Activated T-helper 2 cell treated with anti-CD3 and anti-CD28 coated beads, Interferon-gamma antibody, Interleukin-2, Interleukin-4, amounts not matched to agents 10 μg/mL and 5 μg/mL and 100 μg/mL, durations not matched to agents 14 hours and 24 hours and 36 hours (primary cell): ENCODE data around the gene SLC38A8. TPM values are rescaled to one million over a fixed set of nuclear protein-coding genes. Genes with fewer than 3 reads are reported as not detected.

ENCODE experiments used
- DNase-seq: peaks from one replicate; pipeline ENCODE4 v3.0.0; 2021; ENCODE audit warnings: low spot score
- H3K27ac Mint-ChIP-seq: one replicate; pipeline ENCODE4 v1.8.0; 2021; ENCODE audit warnings: mixed read lengths
- H3K27me3 Mint-ChIP-seq: one replicate; pipeline ENCODE4 v1.8.0; 2021; ENCODE audit warnings: low read depth, mixed read lengths
- H3K36me3 Mint-ChIP-seq: one replicate; pipeline ENCODE4 v1.8.0; 2021; ENCODE audit warnings: low read depth, mixed read lengths
- H3K4me1 Mint-ChIP-seq: one replicate; pipeline ENCODE4 v1.8.0; 2021; ENCODE audit warnings: low read depth, mixed read lengths
- H3K4me3 Mint-ChIP-seq: one replicate; pipeline ENCODE4 v1.8.0; 2021; ENCODE audit warnings: low read depth, mild to moderate bottlenecking, moderate library complexity, mixed read lengths
- H3K9me3 Mint-ChIP-seq: one replicate; pipeline ENCODE4 v1.8.0; 2021; ENCODE audit warnings: mixed read lengths
- intact Hi-C: fragments of 100-400 bp; cut with micrococcal nuclease; formaldehyde crosslinking; loops from one replicate; pipeline ENCODE4 v1.15.1; 2023
- total RNA-seq: library from RNA; stranded (reverse); gene quantifications from 2 replicates; pipeline ENCODE4 v1.2.3, GENCODE V29; 2022

The SLC38A8 gene
- 0.28 TPM in 1 of 2 replicates, not detected in the other for total RNA-seq

GRCh38 chr16:84042308-84042878 lies at the start of gene SLC38A8:
Gene SLC38A8 (minus strand): TSS chr16:84042795. CDS start chr16:84042157, 638 bp downstream.
- Mint-ChIP-seq H3K27me3 (peaks cover 21% of the 10 kb centered on the region), H3K4me3 (no peak within 1 kb of the TSS), H3K4me1 (no peaks in the 10 kb centered on the region), H3K9me3 (no peaks in the 10 kb centered on the region), H3K27ac (no peak within 1 kb of the TSS), H3K36me3 (no peaks in the 10 kb centered on the region)
- intact Hi-C loops = no loop called here
- no peak for DNase-seq

GRCh38 chr16:84091460-84091859 lies 48.9 kb upstream of the SLC38A8 start:
- H3K9me3 Mint-ChIP-seq = no peaks in the 10 kb centered on the region
- no peak overlapping the region for H3K4me3 Mint-ChIP-seq
- no peaks in the 10 kb centered on the region for H3K27me3 Mint-ChIP-seq
- no peak overlapping the region for H3K27ac Mint-ChIP-seq
- peaks cover 28% of the 10 kb centered on the region for H3K4me1 Mint-ChIP-seq
- H3K36me3 Mint-ChIP-seq = peaks cover 88% of the 10 kb centered on the region
- DNase-seq = no peak
- intact Hi-C loops = no loop called here

GRCh38 chr16:84090211-84090610 lies 47.6 kb upstream of the SLC38A8 start:
- H3K4me3 Mint-ChIP-seq = no peak overlapping the region
- no peak for DNase-seq
- H3K4me1 Mint-ChIP-seq = peaks cover 35% of the 10 kb centered on the region
- H3K27me3 Mint-ChIP-seq = no peaks in the 10 kb centered on the region
- no peak overlapping the region for H3K27ac Mint-ChIP-seq
- no peaks in the 10 kb centered on the region for H3K9me3 Mint-ChIP-seq
- H3K36me3 Mint-ChIP-seq = peaks cover 84% of the 10 kb centered on the region
- intact Hi-C loops = no loop called here

- peaks cover 42% of the 10 kb centered on the region for H3K4me1 Mint-ChIP-seq
- DNase-seq = peak; percentile 60
- intact Hi-C loops = loop anchor here (1.0 to 10.0 kb wide), 3 partner anchors 28 to 416 kb away; partner anchors contain the start of genes MBTPS1, MEAK7 and TAF1C
- no peaks in the 10 kb centered on the region for H3K27me3 Mint-ChIP-seq
- H3K9me3 Mint-ChIP-seq = no peaks in the 10 kb centered on the region
- no peak overlapping the region for H3K27ac Mint-ChIP-seq
- peak overlapping the region; percentile 41 for H3K4me3 Mint-ChIP-seq
- H3K36me3 Mint-ChIP-seq = peaks cover 75% of the 10 kb centered on the region
These were observed 46.2 kb upstream of the SLC38A8 start for GRCh38 chr16:84088695-84089395.

GRCh38 chr16:84087466-84088151 lies 45.0 kb upstream of the SLC38A8 start:
- no peak overlapping the region for H3K27ac Mint-ChIP-seq
- DNase-seq = no peak
- H3K36me3 Mint-ChIP-seq = peaks cover 70% of the 10 kb centered on the region
- no peaks in the 10 kb centered on the region for H3K9me3 Mint-ChIP-seq
- H3K27me3 Mint-ChIP-seq = no peaks in the 10 kb centered on the region
- intact Hi-C loops = loop anchor here (1.0 to 10.0 kb wide), 4 partner anchors 29 to 417 kb away; partner anchors contain the start of genes MBTPS1, MEAK7 and TAF1C
- peaks cover 42% of the 10 kb centered on the region for H3K4me1 Mint-ChIP-seq
- H3K4me3 Mint-ChIP-seq = peak overlapping the region; percentile 54

GRCh38 chr16:84087001-84087400 lies 44.4 kb upstream of the SLC38A8 start:
- no peak overlapping the region for H3K4me3 Mint-ChIP-seq
- DNase-seq = no peak
- H3K4me1 Mint-ChIP-seq = peaks cover 42% of the 10 kb centered on the region
- H3K36me3 Mint-ChIP-seq = peaks cover 70% of the 10 kb centered on the region
- no peaks in the 10 kb centered on the region for H3K9me3 Mint-ChIP-seq
- H3K27me3 Mint-ChIP-seq = no peaks in the 10 kb centered on the region
- no peak overlapping the region for H3K27ac Mint-ChIP-seq
- intact Hi-C loops = loop anchor here (1.0 to 10.0 kb wide), 2 partner anchors 88 to 418 kb away; partner anchors contain the start of gene MEAK7

- intact Hi-C loops = loop anchor here (10.0 kb wide), 1 partner anchor 418 kb away; the partner anchor contains the start of gene MEAK7
- no peaks in the 10 kb centered on the region for H3K9me3 Mint-ChIP-seq
- peaks cover 70% of the 10 kb centered on the region for H3K36me3 Mint-ChIP-seq
- no peaks in the 10 kb centered on the region for H3K27me3 Mint-ChIP-seq
- no peak overlapping the region for H3K27ac Mint-ChIP-seq
- DNase-seq = no peak
- peak overlapping the region; percentile 1 for H3K4me3 Mint-ChIP-seq
- peaks cover 42% of the 10 kb centered on the region for H3K4me1 Mint-ChIP-seq
These were observed 43.7 kb upstream of the SLC38A8 start for GRCh38 chr16:84086341-84086740.

- no peak overlapping the region for H3K27ac Mint-ChIP-seq
- H3K36me3 Mint-ChIP-seq = peaks cover 70% of the 10 kb centered on the region
- no peaks in the 10 kb centered on the region for H3K9me3 Mint-ChIP-seq
These were observed 43.2 kb upstream of the SLC38A8 start for GRCh38 chr16:84085773-84086172.

GRCh38 chr16:84085271-84085667 lies 42.7 kb upstream of the SLC38A8 start:
- DNase-seq = no peak
- Mint-ChIP-seq H3K36me3 (peaks cover 71% of the 10 kb centered on the region), H3K9me3 (no peaks in the 10 kb centered on the region), H3K27me3 (no peaks in the 10 kb centered on the region), H3K27ac (no peak overlapping the region), H3K4me1 (peaks cover 42% of the 10 kb centered on the region), H3K4me3 (no peak overlapping the region)
- intact Hi-C loops = loop anchor here (2.0 to 10.0 kb wide), 2 partner anchors 54 to 420 kb away; partner anchors contain the start of gene MEAK7

More at GRCh38 chr16:84085773-84086172, 43.2 kb upstream of the SLC38A8 start:
- Mint-ChIP-seq H3K4me3 (peak overlapping the region; percentile 1), H3K27me3 (no peaks in the 10 kb centered on the region), H3K4me1 (peaks cover 42% of the 10 kb centered on the region)
- intact Hi-C loops = loop anchor here (2.0 to 10.0 kb wide), 2 partner anchors 53 to 419 kb away; partner anchors contain the start of gene MEAK7
- DNase-seq = no peak

- no peaks in the 10 kb centered on the region for H3K9me3 Mint-ChIP-seq
- H3K27me3 Mint-ChIP-seq = no peaks in the 10 kb centered on the region
- H3K4me3 Mint-ChIP-seq = no peak overlapping the region
- peaks cover 71% of the 10 kb centered on the region for H3K36me3 Mint-ChIP-seq
- H3K4me1 Mint-ChIP-seq = peaks cover 42% of the 10 kb centered on the region
- intact Hi-C loops = loop anchor here (2.0 to 10.0 kb wide), 2 partner anchors 54 to 420 kb away; partner anchors contain the start of gene MEAK7
- no peak overlapping the region for H3K27ac Mint-ChIP-seq
- DNase-seq = peak; percentile 63
These were observed 42.1 kb upstream of the SLC38A8 start for GRCh38 chr16:84084570-84085270.

- H3K36me3 Mint-ChIP-seq = peaks cover 66% of the 10 kb centered on the region
- H3K27me3 Mint-ChIP-seq = no peaks in the 10 kb centered on the region
- no peak overlapping the region for H3K4me3 Mint-ChIP-seq
- no peak overlapping the region for H3K27ac Mint-ChIP-seq
- H3K9me3 Mint-ChIP-seq = no peaks in the 10 kb centered on the region
- H3K4me1 Mint-ChIP-seq = peaks cover 25% of the 10 kb centered on the region
- no peak for DNase-seq
- intact Hi-C loops = loop anchor here (10.0 kb wide), 1 partner anchor 422 kb away; the partner anchor contains the start of gene MEAK7
These were observed 40.4 kb upstream of the SLC38A8 start for GRCh38 chr16:84082835-84083569.
